HG02798 (cell line): ENCODE data around the gene UBXN4.
"Not testable (repeated sequence)": the region's sequence is repeated elsewhere in the genome, so short reads cannot be mapped to it uniquely, and the experiment has no call there.

Experiments
- ATAC-seq: cut with Tn5 transposase; IDR thresholded peaks from one replicate; pipeline ENCODE4 v1.9.1; 2021; ENCODE audit warnings: mild to moderate bottlenecking; ENCODE audit not compliant: unreplicated experiment, poor library complexity

The UBXN4 gene

GRCh38 chr2:135800513-135801460, 59.1 kb downstream of the UBXN4 start:
- ATAC-seq = no peak

GRCh38 chr2:135802350-135802749, 60.7 kb downstream of the UBXN4 start:
- ATAC-seq = no peak

- ATAC-seq = no peak
These were observed 61.6 kb downstream of the UBXN4 start for GRCh38 chr2:135803278-135803677.

GRCh38 chr2:135807874-135808273, 66.2 kb downstream of the UBXN4 start:
- ATAC-seq = not testable (repeated sequence)

- ATAC-seq = no peak
These were observed 71.4 kb downstream of the UBXN4 start for GRCh38 chr2:135812907-135813511.

- ATAC-seq = no peak
These were observed 73.6 kb downstream of the UBXN4 start for GRCh38 chr2:135815269-135815668.

- no peak for ATAC-seq
These were observed 75.8 kb downstream of the UBXN4 start for GRCh38 chr2:135817466-135817865.

GRCh38 chr2:135817951-135818350, 76.3 kb downstream of the UBXN4 start:
- no peak for ATAC-seq

- no peak for ATAC-seq
These were observed 77.4 kb downstream of the UBXN4 start for GRCh38 chr2:135818937-135819610.

GRCh38 chr2:135820003-135820618, 78.5 kb downstream of the UBXN4 start:
- ATAC-seq = peak; percentile 79

GRCh38 chr2:135821190-135821589, 79.5 kb downstream of the UBXN4 start:
- no peak for ATAC-seq

GRCh38 chr2:135822855-135823254, 81.2 kb downstream of the UBXN4 start:
- no peak for ATAC-seq

- no peak for ATAC-seq
These were observed 83.5 kb downstream of the UBXN4 start for GRCh38 chr2:135825131-135825530.

GRCh38 chr2:135825550-135826176, 84.0 kb downstream of the UBXN4 start:
- ATAC-seq = no peak

- ATAC-seq = no peak
These were observed 84.9 kb downstream of the UBXN4 start for GRCh38 chr2:135826544-135826943.

GRCh38 chr2:135829378-135830135, 87.9 kb downstream of the UBXN4 start:
- ATAC-seq = no peak

GRCh38 chr2:135831180-135831812, 89.6 kb downstream of the UBXN4 start:
- no peak for ATAC-seq

GRCh38 chr2:135832891-135833290, 91.2 kb downstream of the UBXN4 start:
- no peak for ATAC-seq
